ENCODE results near the gene FREM1. TPM values are rescaled to one million over a fixed set of nuclear protein-coding genes. Genes with fewer than 3 reads are reported as not detected.

Gene FREM1
- total RNA-seq, 2 donors from 2014 or later = 8.6 to 21.0 TPM

GRCh38 chr9:14846871-14847311 is 63.3 kb downstream of the FREM1 start:
- DNase-seq = peak; percentile 98
- Histone ChIP-seq H3K4me3 (ENCODE audit: low read length) (no peak overlapping the region), H3K4me1 (ENCODE audit: control insufficient read depth, insufficient read depth, low read length) (peaks cover 6% of the 10 kb centered on the region), H3K27me3 (ENCODE audit: control insufficient read depth, insufficient read depth, low read length, poor library complexity, severe bottlenecking) (no peaks in the 10 kb centered on the region), H3K9ac (ENCODE audit: extremely low read depth, low read length, poor library complexity, severe bottlenecking) (no peak overlapping the region), H3K36me3 (ENCODE audit: control insufficient read depth, insufficient read depth, low read length) (no peaks in the 10 kb centered on the region), H3K9me3 (ENCODE audit: control insufficient read depth, low read length) (no peaks in the 10 kb centered on the region), H3K27ac (ENCODE audit: low read depth, low read length) (no peak overlapping the region)
- WGBS, 2 experiments (ENCODE audit: insufficient coverage in 1 of 2, insufficient read length in 1 of 2) = 13 to 17% methylated on average over 3 of the region's 3 CpGs
- Mint-ChIP-seq H3K9me3 (no peaks in the 10 kb centered on the region), H3K4me1 (peaks cover 8% of the 10 kb centered on the region), H3K4me3 (no peak overlapping the region), H3K27me3 (ENCODE audit: insufficient read depth) (no peaks in the 10 kb centered on the region), H3K27ac (no peak overlapping the region), H3K36me3 (ENCODE audit: low read depth) (no peaks in the 10 kb centered on the region)
- peak; percentile 97 for TF ChIP-seq CTCF (conservative IDR thresholded peaks at IDR 0.05)

- H3K9me3 ChIP-seq (ENCODE audit: control insufficient read depth, low read length) = no peaks in the 10 kb centered on the region
- 78% methylated on average over 1 of the region's 2 CpGs; no CpG with 5 or more reads in 1 of the 2 experiments for WGBS, 2 experiments (ENCODE audit: insufficient coverage in 1 of 2, insufficient read length in 1 of 2)
- H3K4me3 Mint-ChIP-seq = no peak overlapping the region
- H3K36me3 Mint-ChIP-seq (ENCODE audit: low read depth) = no peaks in the 10 kb centered on the region
- TF ChIP-seq CTCF (conservative IDR thresholded peaks at IDR 0.05) = no peak
- H3K4me3 ChIP-seq (ENCODE audit: low read length) = no peak overlapping the region
- no peaks in the 10 kb centered on the region for H3K4me1 ChIP-seq (ENCODE audit: control insufficient read depth, insufficient read depth, low read length)
- H3K27ac ChIP-seq (ENCODE audit: low read depth, low read length) = no peak overlapping the region
- H3K27me3 ChIP-seq (ENCODE audit: control insufficient read depth, insufficient read depth, low read length, poor library complexity, severe bottlenecking) = no peaks in the 10 kb centered on the region
- DNase-seq = no peak
- no peaks in the 10 kb centered on the region for H3K27me3 Mint-ChIP-seq (ENCODE audit: insufficient read depth)
- H3K4me1 Mint-ChIP-seq = peaks cover 4% of the 10 kb centered on the region
- H3K36me3 ChIP-seq (ENCODE audit: control insufficient read depth, insufficient read depth, low read length) = no peaks in the 10 kb centered on the region
- no peak overlapping the region for H3K9ac ChIP-seq (ENCODE audit: extremely low read depth, low read length, poor library complexity, severe bottlenecking)
- no peaks in the 10 kb centered on the region for H3K9me3 Mint-ChIP-seq
- peak overlapping the region; percentile 44 for H3K27ac Mint-ChIP-seq
Observed at GRCh38 chr9:14843163-14843562, 67.1 kb downstream of the FREM1 start.

GRCh38 chr9:14842269-14842668 is 68.0 kb downstream of the FREM1 start:
- H3K36me3 Mint-ChIP-seq (ENCODE audit: low read depth) = no peaks in the 10 kb centered on the region
- Histone ChIP-seq H3K27ac (ENCODE audit: low read depth, low read length) (no peak overlapping the region), H3K36me3 (ENCODE audit: control insufficient read depth, insufficient read depth, low read length) (no peaks in the 10 kb centered on the region), H3K9me3 (ENCODE audit: control insufficient read depth, low read length) (no peaks in the 10 kb centered on the region), H3K4me3 (ENCODE audit: low read length) (no peak overlapping the region), H3K9ac (ENCODE audit: extremely low read depth, low read length, poor library complexity, severe bottlenecking) (no peak overlapping the region), H3K4me1 (ENCODE audit: control insufficient read depth, insufficient read depth, low read length) (no peaks in the 10 kb centered on the region), H3K27me3 (ENCODE audit: control insufficient read depth, insufficient read depth, low read length, poor library complexity, severe bottlenecking) (no peaks in the 10 kb centered on the region)
- DNase-seq = no peak
- H3K4me1 Mint-ChIP-seq = peaks cover 4% of the 10 kb centered on the region
- no peak overlapping the region for H3K27ac Mint-ChIP-seq
- no peaks in the 10 kb centered on the region for H3K27me3 Mint-ChIP-seq (ENCODE audit: insufficient read depth)
- no peak overlapping the region for H3K4me3 Mint-ChIP-seq
- no peak for TF ChIP-seq CTCF (conservative IDR thresholded peaks at IDR 0.05)
- WGBS, 2 experiments (ENCODE audit: insufficient coverage in 1 of 2, insufficient read length in 1 of 2) = 94 to 98% methylated on average over 9 to 10 of the region's 10 CpGs
- H3K9me3 Mint-ChIP-seq = no peaks in the 10 kb centered on the region
